GM08714 (cell line): ENCODE measurements around the gene NCOA1.

ENCODE experiments used
- H3K4me3 ChIP-seq: fragments of 200-500 bp; sonication (Bioruptor generic); 2 replicates; pipeline ENCODE4 v1.5.1; 2014; ENCODE audit warnings: mild to moderate bottlenecking, low read length, inconsistent platforms
- ZNF274 ChIP-seq: IDR thresholded peaks from 2 replicates; pipeline ENCODE4 v1.6.1; 2012; ENCODE audit warnings: mild to moderate bottlenecking, low read depth, low read length

The NCOA1 gene

GRCh38 chr2:24730481-24730880, 239.4 kb downstream of the NCOA1 start:
- no peak overlapping the region for H3K4me3 ChIP-seq
- TF ChIP-seq ZNF274, result no peak

- no peak overlapping the region for H3K4me3 ChIP-seq
- TF ChIP-seq ZNF274, result no peak
Measured at GRCh38 chr2:24731040-24731439, 240.0 kb downstream of the NCOA1 start.

GRCh38 chr2:24731923-24732322, 240.9 kb downstream of the NCOA1 start:
- no peak for TF ChIP-seq ZNF274

DNA sequence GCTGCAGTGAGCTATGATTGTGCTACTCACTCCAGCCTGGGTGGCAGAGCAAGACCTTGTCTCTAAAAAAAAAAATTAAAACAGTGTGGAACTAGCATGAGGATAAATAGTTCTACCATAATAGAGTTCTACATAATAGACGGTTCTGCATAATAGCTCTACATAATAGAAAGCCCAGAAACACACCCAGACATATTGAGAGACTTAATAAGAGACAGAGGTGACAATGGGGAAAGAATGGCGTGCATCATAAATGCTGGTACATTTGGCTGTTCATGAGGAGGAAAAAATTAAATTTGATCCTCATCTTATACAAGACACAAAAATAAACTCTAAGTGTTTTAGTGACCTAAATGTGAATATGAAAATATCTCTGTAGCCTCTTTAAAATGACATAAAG, 243.7 kb downstream of the NCOA1 start:
- TF ChIP-seq ZNF274, result no peak
- H3K4me3 ChIP-seq, result no peak overlapping the region

More at GRCh38 chr2:24731923-24732322, 240.9 kb downstream of the NCOA1 start:
- no peak overlapping the region for H3K4me3 ChIP-seq

GRCh38 chr2:24739354-24740025, 248.4 kb downstream of the NCOA1 start:
- H3K4me3 ChIP-seq, result no peak overlapping the region
- no peak for TF ChIP-seq ZNF274

GRCh38 chr2:24740142-24740541, 249.1 kb downstream of the NCOA1 start:
- H3K4me3 ChIP-seq, result no peak overlapping the region
- no peak for TF ChIP-seq ZNF274

DNA sequence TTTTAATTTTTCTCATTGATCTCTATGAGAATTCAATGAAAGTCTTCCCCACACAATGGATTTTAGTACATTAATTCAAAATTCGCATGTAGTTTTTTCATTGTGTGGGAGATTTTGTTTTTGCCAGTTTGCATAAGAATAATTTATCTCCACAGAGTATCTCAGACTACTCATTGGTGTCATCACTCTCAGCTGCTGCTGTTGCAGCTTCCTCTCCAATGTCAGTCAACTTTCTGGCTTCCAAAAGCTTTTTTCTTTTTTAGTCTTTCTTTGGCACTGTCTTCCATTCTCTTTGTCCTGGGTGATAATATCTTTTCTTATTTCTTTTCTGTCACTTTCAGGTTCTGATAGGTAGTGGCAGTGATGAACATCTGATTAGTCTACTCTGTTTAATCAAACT, 251.7 kb downstream of the NCOA1 start:
- H3K4me3 ChIP-seq, result no peak overlapping the region
- no peak for TF ChIP-seq ZNF274

DNA sequence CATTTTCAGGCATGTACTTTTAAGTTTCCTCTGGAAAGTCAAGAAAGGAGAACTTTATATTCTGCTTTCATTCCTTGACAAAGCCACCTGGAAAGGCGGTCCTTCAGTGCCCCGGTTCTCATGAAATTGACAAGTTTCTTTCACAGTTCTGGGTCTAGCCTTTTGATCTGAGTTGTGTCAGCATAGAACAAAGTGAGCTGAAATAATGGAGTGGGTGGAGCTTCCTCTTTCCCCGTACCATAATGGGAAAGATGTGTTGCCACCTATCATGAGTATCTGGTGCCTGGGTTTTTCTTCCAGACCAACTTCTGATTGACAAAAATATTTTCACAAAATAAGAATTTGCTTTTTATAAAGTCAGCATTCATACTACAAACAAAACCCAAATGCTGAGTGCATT, 252.9 kb downstream of the NCOA1 start:
- H3K4me3 ChIP-seq, result no peak overlapping the region
- TF ChIP-seq ZNF274, result no peak

DNA sequence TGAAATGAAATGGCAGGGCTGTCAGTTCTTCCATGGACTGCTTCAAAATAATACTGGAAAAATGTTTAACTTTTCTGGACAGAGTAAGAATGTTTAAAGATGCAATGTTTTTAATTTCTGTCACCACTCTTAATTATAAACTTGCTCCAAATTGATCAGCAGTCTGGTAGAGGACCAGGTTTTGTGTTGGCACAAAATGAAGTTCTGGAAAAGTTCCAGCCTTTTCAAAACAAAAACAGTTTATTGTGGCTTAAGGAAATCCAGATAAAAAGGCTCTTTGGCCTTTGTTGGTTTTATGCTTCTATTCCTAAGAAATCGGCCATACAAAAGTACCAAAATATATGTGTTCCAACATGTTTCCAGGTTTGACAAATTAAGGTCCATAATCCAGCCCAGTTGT, 253.3 kb downstream of the NCOA1 start:
- no peak overlapping the region for H3K4me3 ChIP-seq
- TF ChIP-seq ZNF274, result no peak

GRCh38 chr2:24745825-24746224, 254.8 kb downstream of the NCOA1 start:
- no peak for TF ChIP-seq ZNF274
- no peak overlapping the region for H3K4me3 ChIP-seq

GRCh38 chr2:24747299-24747698, 256.2 kb downstream of the NCOA1 start:
- TF ChIP-seq ZNF274, result no peak
- H3K4me3 ChIP-seq, result no peak overlapping the region

GRCh38 chr2:24749069-24749691, 258.1 kb downstream of the NCOA1 start:
- H3K4me3 ChIP-seq, result no peak overlapping the region
- TF ChIP-seq ZNF274, result no peak

GRCh38 chr2:24754985-24755705, 264.1 kb downstream of the NCOA1 start:
- H3K4me3 ChIP-seq, result no peak overlapping the region
- TF ChIP-seq ZNF274, result no peak

DNA sequence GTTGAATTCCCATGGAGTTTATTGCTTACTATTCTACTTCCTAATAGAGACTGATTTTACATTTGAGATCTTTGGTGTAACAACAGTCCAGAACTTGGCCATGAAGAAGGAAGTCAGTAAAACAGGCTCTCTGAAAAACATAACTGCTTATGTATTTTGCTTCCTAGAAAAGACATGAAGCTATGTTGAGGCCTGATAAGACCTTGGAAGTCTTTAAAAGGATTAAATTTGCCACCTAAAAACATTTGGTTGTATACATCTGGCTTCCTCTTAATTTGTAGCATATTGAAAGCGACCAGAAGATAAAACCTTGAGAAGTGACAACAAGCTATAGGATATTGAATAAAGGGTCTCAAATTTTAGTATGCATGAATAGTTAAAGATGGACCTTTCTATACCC, 265.7 kb downstream of the NCOA1 start:
- no peak for TF ChIP-seq ZNF274
- no peak overlapping the region for H3K4me3 ChIP-seq

GRCh38 chr2:24761866-24762265, 270.8 kb downstream of the NCOA1 start:
- no peak for TF ChIP-seq ZNF274
- no peak overlapping the region for H3K4me3 ChIP-seq
